OCI-M1 (cell line): ENCODE results near the gene USP6NL.
"Not testable (repeated sequence)": the region's sequence is repeated elsewhere in the genome, so short reads cannot be mapped to it uniquely, and the experiment has no call there.

ENCODE experiments used
- DNase-seq: peaks from one replicate; lab custom pipeline; 2025; lab: John Stamatoyannopoulos, UW

The USP6NL gene

DNA sequence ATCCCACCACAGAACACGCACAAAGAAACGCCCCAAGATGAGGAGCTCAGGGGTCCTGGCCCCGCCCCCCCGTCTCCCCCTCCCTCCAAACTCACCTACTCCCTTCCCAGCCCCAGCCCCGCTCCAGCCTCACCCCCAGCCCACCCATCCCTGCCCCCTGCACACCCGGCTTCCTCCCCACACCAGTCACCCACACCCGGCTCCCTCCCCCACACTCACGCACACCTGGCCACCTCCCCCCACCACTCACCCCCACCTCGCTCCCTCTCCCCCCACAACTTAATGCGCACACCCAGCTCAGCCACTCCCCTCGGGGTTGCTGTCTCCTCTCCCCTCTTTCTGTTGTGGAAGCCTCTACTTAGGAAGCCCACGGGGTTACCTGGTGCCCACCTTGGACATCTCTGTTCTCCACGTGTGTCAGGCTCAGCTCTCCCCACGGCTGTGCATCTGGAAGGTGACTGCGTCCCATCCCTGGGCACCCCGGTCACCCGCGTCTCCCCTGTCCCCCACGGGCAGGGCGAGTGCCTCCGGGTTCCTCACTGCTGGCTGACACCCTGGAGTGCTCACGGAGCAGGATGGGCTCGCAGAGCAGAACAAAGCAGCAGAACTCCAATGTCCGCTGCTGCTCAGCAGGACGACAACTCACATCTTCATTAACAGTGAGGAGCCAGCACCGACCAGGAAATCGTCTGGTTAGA lies 166.8 kb downstream of the USP6NL start:
- no peak for DNase-seq

DNA sequence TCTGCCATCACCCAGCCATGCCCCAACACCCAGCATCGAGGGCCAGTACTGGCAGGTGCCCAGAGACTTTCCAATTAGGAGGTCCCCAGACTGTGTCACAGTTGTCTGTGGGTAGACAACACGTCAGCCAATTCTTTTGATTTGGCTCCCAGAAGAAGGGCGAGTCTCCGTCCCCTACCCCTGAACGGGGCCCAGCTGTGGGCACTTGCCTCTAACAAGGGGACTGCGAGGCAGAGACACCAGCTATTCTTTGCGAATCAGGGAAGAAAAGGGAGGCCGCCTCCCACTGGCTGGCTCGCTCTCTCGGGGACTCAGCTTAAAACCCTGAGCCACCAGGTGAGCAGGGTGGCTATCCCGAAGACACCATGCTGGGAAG lies 167.3 kb downstream of the USP6NL start:
- DNase-seq: no peak

DNA sequence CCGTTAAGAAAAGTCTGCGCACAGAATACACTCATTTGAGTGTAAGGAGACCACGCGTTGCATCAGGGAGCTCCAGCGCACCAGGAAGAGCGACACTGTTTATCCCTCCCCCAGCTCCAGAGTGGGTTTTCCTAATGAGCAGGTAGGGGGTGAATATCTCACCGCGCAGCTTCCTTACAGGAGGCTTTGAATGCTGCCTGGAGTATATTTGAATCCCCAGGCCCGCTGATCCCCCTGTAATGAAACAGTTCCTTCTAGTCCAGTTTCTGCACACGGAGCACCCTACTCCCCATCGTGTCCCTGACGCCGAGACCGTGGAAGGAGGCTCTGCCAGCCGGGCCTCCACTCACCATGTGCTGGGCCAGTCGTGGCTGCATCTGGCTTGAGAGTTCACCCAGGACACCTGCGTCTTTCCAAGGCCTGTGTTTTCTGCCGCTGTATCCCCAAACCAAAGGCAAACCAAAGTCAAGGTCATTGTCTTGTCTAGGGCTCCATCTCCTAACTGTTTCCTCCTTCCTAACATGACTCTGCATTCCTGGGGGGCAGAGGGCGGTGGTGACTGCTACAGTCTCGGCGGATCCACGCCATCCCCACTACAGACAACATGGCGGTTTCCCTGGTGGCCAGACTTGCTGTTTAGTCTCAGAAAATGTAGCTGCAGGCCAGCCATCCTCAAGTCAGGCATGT lies 167.8 kb downstream of the USP6NL start:
- DNase-seq: no peak

DNA sequence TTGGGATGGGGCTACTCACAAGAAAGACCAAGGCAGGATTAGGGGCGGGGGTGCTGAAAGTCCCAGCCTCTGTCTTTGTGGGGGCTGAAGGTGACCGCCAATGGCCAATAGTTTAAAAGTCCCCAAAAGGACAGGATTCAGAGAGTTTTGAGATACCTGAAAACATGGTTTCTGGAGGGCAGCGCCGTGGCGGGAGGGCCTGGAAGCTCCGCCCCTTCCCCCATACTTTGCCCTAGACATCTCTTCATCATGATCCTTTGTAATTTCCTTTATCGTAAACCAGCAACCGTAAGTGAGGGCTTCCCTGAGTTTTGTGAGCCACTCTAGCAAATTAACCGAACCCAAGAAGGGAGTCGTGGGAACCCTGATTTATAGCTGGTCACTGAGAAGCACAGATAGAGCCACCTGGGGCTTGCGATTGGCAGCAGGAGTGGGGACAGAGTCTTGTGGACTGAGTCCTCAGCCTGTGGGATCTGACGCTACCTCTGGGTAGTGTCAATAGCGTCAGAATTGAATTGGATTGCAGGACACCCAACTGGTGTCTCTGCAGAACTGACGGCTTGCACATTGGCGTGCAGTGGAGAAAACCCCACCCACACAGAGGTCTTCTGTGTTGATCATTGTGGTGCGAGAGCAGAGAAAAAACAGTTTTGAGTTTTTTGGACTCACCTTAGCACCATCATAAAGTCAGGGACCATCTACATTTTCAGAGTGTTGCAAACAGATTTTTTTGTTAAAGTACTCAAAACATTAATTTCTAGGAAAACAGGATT lies 169.3 kb downstream of the USP6NL start:
- no peak for DNase-seq

DNA sequence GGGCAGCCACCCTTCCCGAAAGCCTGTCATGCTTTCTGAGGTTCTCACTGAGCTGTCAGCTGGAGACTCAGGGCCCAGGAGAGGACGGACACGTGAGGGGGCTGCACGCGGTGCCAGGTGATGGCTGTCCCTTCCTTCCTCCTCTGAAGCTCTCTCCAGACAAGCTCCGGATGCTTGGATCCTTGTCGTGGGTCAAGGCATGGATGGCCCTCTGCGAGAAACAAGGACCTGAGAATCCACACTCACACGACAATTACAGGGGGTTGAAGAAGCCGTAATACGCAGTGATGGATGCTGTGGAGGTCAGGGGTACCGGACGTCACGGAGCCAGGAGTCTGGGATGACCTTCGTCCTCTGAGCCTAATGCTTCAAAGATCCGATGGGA lies 170.3 kb downstream of the USP6NL start:
- no peak for DNase-seq

DNA sequence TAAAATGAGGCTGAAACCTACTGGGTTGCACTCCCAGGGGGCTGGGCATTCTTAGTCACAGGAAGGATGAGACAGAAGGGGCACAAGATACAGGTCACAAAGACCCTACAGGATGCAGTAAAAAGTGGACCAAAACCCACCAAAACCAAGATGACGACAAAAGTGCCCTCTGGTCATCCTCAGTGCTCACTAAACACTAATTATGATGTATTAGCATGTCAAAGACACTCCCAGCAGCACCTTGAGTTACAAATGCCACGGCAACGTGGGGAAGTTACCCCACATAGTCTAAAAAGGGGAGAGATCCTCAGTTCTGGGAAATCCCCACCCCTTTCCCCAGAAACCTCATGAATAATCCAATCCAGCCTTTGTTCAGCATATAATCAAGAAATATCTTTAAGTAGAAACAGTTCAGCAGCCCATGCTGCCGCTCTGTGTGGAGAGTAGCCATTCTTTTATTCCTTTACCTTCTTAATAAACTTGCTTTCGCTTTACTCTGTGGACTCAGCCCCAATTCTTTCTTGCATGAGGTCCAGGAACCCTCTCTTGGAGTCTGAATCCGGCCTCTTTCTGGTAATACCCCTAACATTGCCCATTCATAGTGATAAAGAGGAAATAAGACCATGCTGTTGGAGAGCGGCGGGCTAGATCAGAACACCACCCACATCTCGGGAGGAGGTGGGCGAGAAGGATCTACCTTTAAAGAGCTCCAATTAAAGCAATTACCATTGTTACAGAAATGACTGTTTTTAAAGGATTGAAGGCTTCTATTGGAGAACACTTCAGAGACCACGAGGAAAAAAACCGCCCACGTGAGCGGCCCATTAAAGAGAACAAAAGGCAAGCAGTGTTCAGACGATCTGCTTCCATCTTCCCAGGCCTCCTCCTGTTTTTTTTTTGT lies 170.9 kb downstream of the USP6NL start:
- DNase-seq: peak; percentile 49

DNA sequence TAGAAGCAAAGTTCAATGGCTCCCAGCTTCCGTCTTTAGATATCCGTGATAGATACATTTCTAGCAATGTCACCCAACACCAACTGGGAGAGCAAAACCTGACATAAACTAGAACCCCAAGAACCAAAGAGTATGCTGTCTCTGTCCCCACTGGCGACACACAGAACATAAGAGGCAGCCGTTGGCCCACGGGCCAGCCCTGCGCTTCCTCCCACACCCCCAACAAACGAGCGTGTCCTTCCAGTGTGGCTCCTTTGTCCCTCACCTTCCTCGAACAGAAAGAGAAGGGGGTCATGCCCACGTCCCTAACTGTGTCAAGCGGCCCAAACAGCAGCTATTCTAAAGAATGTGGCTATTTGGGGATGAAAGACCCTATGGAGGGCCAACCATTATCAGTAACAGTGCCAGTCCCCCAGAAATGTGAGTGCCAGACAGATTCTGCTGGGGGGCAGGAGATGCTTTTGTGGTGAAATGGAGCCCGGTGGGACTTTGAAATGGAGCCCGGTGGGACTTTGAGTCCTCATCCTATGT lies 171.9 kb downstream of the USP6NL start:
- DNase-seq: no peak

DNA sequence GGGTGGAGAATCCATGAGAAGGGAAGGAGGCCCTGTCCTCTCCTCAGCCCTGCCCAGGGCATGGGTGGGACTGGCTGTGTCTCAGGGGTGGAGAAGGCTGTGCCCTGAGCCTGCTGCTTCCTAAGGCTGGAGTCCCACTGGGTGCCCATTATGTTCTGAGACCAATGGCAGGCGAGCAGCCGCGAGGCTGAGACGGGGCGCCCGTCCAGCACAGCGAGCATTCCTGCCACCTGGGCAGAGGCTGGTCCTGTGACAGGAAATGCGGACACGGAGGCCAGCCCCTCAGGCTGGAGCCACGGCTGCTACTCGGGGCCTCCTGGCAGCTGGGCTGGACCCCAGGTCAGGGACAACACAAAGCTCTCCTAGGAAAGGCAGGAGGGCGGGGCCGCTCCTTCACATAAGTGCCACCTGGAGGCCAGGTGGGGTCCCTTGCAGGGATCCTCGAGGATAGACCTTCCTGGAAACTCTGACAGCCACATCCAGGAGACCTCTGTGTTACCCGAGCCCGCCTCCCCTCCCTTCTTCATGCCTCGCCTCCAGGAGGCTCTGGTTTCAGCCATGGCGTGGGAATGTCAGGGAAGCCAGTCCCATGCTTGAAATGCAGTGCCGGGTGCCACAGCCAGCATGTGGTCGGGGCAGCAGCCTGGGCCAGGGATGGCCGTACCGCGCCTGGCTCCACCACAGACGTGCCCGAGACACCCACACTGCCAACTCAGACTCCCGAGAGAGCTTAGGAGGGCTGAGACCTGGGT lies 173.9 kb downstream of the USP6NL start:
- DNase-seq: no peak

DNA sequence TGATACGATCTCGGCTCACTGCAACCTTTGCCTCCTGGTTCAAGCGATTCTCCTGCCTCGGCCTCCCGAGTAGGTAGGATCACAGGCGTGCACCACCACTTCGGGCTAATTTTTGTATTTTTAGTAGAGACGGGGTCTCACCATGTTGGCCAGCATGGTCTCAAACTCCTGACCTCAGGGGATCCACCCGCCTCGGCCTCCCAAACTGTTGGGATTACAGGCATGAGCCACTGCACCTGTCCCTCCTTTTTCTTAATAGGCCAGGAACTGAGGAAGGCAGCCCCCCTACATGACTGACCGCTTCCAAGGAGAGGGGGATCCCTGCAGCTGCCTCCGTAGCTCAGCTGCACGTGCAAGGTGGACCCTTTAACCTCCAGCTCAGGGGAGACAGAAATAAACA lies 175.0 kb downstream of the USP6NL start:
- not testable (repeated sequence) for DNase-seq

DNA sequence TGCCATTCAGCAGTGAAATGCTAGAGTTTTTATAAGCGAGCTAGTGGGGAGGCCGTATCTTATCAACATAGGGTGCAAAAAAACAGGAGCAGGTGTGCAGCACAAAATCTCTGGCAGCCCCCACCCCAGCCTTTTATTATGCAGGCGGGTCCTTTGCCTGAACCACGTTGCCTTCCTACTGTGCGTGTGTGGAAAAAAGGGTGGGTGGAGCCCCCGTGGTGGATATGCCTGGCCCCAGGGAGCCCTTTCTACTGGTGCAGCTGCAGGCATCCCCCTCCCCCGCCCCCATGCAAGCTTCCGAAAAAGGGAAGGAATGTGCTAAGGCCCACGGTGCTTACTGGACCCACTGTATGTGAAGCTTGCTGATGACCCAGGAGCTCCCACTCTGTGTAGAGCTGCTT lies 175.9 kb downstream of the USP6NL start:
- no peak for DNase-seq

DNA sequence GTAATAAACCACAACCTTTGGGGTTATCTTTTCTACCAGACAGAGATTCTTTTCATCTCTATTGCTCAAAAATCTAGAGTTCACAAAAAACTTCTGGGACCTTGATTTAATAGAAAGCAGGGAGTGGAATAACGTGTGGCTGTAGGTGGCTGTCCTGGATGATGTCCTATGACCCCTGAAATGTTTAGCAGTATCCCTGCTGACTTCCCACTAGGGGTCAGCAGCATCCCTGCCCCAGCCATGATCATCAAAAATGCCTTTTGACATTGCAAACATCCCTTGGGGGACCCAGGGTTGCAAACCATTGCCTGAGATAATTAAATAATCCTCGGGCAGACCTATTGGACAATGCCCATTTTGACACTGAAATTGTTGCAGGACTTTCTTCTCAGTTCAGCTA lies 177.1 kb downstream of the USP6NL start:
- peak; percentile 52 for DNase-seq

DNA sequence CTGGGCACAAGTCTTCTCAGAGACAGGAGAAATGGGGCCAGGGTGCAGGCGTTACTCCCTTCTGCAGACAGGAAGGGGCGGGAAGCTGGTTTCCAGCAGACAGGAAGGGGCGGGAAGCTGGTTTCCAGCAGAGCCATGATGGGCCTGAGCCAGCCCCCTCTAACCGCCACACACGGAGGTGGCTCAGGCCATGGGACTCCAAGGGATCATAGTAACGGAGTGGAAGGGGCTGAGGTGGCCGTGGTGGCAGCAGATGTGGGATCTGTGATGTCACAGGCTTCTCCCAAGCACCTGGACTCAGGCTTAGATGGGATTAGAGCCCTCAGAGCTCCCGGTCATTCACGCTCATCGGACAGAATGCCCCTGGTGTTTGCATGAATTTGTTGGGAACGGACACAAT lies 177.8 kb downstream of the USP6NL start:
- no peak for DNase-seq

DNA sequence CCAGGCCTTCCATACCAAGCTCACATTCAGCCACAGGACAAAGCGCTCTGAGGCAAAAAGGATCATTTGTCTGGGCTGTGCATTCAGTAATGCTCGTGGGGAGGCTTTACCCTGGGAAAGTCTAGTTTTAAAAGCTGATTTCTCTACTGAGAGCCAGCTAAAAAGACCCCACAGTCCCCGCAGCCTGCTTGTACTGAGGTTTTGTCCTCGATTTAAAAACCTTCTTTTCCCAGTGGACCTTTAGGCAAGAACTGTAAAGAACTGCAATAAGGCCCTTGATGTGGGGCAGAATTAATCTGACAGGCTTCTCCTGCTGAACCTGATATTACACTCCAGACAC lies 180.3 kb downstream of the USP6NL start:
- DNase-seq: peak; percentile 16

DNA sequence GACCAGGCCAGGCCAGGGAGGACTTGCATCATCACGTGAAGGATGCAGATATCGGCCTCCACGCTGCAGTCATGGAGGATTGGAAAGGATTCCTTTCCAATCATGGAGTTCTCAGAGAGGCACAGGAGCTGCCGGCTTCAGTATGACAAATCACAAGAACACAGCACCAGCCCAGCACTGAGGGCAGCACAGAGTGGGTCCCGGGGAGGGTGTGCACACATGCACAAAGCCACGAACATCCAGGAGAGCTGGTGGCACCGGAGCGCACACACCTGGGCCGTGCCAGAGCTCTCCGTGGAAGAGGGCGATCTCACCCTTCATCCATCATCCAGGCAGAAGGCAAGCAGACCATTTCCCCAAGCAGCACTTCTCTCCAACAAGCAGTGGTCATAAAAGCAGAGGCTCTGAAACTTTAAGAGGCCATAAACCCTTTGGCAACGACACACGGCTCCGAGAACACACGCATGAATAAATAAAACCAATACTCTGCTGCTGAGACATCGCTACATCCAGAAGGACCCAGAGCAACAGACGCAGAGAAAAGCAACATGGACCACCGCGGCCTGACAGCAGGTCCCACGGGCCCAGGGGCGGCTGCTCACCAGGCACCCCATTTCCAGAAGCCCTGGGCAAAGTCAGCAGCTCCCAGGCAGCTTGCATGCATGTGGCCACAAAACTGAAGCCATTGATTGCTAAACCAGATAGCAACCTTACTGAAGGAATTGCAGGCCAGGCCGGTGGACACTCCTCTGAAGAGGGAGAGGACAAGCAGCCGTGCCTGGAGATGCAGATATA lies 180.8 kb downstream of the USP6NL start:
- DNase-seq: no peak

DNA sequence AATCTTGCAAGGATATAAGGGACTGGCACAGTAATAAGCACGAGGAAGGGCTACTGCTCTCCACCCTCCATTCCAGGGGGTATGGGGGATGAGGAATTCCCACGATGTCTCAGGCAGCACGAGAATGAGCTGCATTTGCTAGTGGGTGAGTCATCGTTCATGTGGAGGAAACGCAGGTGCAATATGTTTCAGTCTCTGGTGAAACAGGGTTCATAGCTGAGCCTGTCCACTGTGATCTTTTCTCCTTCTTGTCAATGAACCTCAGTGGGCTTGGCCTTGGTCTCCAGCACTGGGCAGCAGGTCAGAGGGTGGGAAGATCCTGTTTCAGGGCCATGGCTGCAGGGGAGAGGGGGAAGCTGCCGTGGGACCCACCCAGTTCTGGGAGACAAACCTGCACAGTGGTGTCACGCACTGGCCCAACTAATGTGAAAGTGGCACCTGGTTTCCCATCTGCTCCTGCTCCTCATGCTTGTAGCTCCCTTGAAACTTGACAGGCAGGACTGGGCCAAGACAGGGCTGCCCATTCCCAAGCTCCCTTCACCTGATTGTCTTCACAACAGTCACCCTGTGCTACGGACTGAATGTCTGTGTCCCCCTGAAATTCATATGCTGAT lies 181.9 kb downstream of the USP6NL start:
- DNase-seq: no peak

DNA sequence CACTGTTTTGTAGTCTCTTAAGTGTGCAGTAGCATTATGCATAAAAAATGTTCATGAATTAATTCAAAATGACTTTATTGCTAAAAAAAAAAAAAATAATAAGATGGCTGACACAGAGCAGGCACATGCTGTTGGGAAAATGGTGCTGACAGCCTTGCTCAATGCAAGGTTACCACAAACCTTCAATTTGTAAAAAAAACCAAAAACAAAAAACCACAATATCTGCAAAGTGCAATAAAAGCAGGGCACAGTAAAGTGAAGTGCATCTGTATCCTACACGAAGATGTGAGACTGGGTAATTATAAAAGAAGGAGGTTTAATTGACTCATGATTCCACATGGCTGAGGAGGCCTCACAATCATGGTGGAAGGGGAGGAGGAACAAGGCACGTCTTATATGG lies 185.8 kb downstream of the USP6NL start:
- DNase-seq: no peak

DNA sequence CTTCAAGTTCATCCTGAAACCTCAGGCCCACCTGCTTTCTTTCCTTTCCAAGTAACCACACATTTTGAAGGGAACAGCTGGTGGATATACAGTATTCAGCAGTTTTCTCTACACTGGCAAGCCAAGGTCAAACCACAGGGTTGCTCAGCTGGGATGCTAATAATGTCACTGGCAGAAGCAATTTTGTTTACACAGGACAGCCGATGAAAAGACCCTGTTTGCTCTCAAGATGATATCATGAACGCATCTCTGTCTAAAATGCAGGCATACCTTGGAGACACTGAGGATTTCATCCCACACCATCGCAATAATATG lies 186.2 kb downstream of the USP6NL start:
- DNase-seq: no peak

DNA sequence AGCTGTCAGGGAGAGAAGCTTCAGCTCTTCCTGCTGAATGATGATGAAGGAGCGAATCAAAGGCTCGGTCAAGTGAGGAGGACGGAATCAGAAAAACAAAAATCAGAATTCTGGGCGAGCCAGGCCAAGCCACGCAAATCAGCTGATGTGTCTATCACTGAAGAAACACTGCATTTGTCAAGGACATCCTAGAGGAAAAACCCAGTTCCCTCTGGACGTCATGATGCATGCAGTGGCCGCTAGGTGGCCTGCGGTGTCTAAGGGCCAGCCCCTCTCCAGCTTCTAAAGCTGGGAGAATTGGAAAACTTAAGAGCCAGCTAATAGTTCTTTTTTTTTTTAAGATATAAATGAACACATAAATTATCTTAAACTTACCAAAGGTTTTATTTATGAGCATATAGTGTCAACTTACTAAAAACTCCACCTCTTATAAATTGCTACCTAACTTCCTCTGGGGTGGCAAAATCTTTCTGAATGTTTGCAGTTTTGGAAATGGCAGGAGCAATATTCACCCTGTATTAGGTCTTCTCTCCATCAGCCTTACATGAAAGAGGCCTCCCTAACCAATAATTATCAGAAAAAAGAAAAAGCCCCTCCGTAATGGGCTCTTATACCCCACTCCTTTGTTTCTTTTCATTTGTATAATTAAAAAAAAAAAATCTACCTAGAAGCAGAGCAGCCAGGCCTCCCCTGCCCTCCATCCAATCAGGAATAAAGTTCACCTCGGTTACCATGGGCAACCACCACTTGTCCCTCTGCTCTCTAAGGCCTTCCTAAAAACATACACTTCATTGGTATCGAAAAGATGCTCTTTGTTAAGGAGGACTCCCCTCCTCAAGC lies 186.8 kb downstream of the USP6NL start:
- DNase-seq: peak; percentile 72

DNA sequence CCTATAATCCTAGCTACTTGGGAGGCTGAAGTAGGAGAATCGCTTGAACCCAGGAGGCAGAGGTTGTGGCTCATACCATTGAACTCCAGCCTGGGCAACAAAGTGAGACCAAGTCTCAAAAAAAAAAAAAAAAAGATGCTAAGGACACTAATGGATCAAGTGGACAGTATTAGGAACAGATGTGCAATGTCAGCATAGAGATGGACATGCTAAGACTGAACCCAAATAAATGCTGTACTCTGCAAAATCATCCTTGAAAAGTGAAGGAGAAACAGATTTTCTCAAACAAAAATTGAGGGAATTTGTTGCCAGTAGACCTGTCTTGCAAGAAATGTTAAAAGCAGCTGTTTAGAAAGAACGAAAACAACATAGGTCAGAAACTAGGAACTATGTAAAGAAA lies 194.5 kb downstream of the USP6NL start:
- DNase-seq: no peak
